Naive B cell (primary cell): ENCODE data around the gene GMDS. TPM values are rescaled to one million over a fixed set of nuclear protein-coding genes. Genes with fewer than 3 reads are reported as not detected.
A peak's percentile ranks its signal among the peaks of the same experiment; 100 is the strongest.

Source experiments
- ATAC-seq, 2 donors: fragments of 150-1000 bp; cut with Tn5 transposase; 2 replicates each; pipeline ENCODE4 v1.10.0; 2021; ENCODE audit warnings: low read depth in 2 of 2, mild to moderate bottlenecking in 2 of 2, moderate library complexity in 2 of 2
- DNase-seq: peaks from one replicate; pipeline ENCODE4 v3.0.0; 2022
- H3K27ac Mint-ChIP-seq, 6 donors: one replicate each; pipeline ENCODE4 v1.8.0; 2020 to 2022; ENCODE audit warnings: mild to moderate bottlenecking in 6 of 6, mixed read lengths in 6 of 6, moderate library complexity in 5 of 6, inconsistent platforms in 2 of 6
- H3K27me3 Mint-ChIP-seq, 3 donors: one replicate each; pipeline ENCODE4 v1.8.0; 2021 to 2022; ENCODE audit warnings: mixed read lengths in 3 of 3, mild to moderate bottlenecking in 1 of 3
- H3K36me3 Mint-ChIP-seq, 2 donors: one replicate each; pipeline ENCODE4 v1.8.0; 2020 to 2022; ENCODE audit warnings: mixed read lengths in 2 of 2, inconsistent platforms in 1 of 2, mild to moderate bottlenecking in 1 of 2
- H3K4me1 Mint-ChIP-seq, 3 donors: one replicate each; pipeline ENCODE4 v1.8.0; 2020 to 2022; ENCODE audit warnings: mixed read lengths in 3 of 3, inconsistent platforms in 1 of 3, mild to moderate bottlenecking in 1 of 3, moderate library complexity in 1 of 3
- H3K4me3 Mint-ChIP-seq, 8 donors: one replicate each; pipeline ENCODE4 v1.8.0; 2020 to 2022; ENCODE audit warnings: mild to moderate bottlenecking in 8 of 8, mixed read lengths in 8 of 8, moderate library complexity in 8 of 8, inconsistent platforms in 2 of 8
- H3K9me3 Mint-ChIP-seq, 7 donors: one replicate each; pipeline ENCODE4 v1.8.0; 2020 to 2022; ENCODE audit warnings: mixed read lengths in 7 of 7, mild to moderate bottlenecking in 5 of 7, inconsistent platforms in 2 of 7, moderate library complexity in 1 of 7
- polyA plus RNA-seq, 6 donors: library from polyadenylated mRNA; unstranded; fragments of 300-500 nt; fragmentation: Illumina TruSeq; gene quantifications; one replicate each; pipeline ENCODE4 v1.2.3, GENCODE V29; 2021; ENCODE audit warnings: low read depth in 6 of 6

GMDS gene
- polyA plus RNA-seq, 6 donors from 2014 or later, result 12.7 to 23.3 (median 14.7) TPM

- H3K27me3 Mint-ChIP-seq, result peaks cover 54 to 77% (median 67%) of the 10 kb centered on the region in 3 donors
These were observed 650.8 kb downstream of the GMDS start for GRCh38 chr6:1594445-1595200.

GRCh38 chr6:1593958-1594314 is 651.5 kb downstream of the GMDS start:
- Mint-ChIP-seq H3K27ac (no peak overlapping the region), H3K9me3 (no peaks in the 10 kb centered on the region), H3K36me3 (no peaks in the 10 kb centered on the region), H3K27me3 (peaks cover 50 to 77% (median 67%) of the 10 kb centered on the region in 3 donors), H3K4me3 (no peak overlapping the region), H3K4me1 (peaks cover 3 to 5% (median 5%) of the 10 kb centered on the region in 3 donors)
- ATAC-seq (no peak), DNase-seq (no peak)

More at GRCh38 chr6:1594445-1595200, 650.8 kb downstream of the GMDS start:
- DNase-seq (no peak), ATAC-seq (no peak)
- no peaks in the 10 kb centered on the region for H3K9me3 Mint-ChIP-seq
- no peak overlapping the region for H3K27ac Mint-ChIP-seq
- no peak overlapping the region for H3K4me3 Mint-ChIP-seq
- H3K4me1 Mint-ChIP-seq, result peaks cover 3 to 5% (median 5%) of the 10 kb centered on the region in 3 donors
- no peaks in the 10 kb centered on the region for H3K36me3 Mint-ChIP-seq

- ATAC-seq, result no peak
- Mint-ChIP-seq H3K4me1 (peaks cover 3 to 5% (median 5%) of the 10 kb centered on the region in 3 donors), H3K27ac (no peak overlapping the region)
These were observed 652.0 kb downstream of the GMDS start for GRCh38 chr6:1593286-1593957.

GRCh38 chr6:1592852-1593251 is 652.6 kb downstream of the GMDS start:
- Mint-ChIP-seq H3K27me3 (peaks cover 41 to 69% (median 59%) of the 10 kb centered on the region in 3 donors), H3K4me3 (no peak overlapping the region), H3K4me1 (peaks cover 3 to 5% (median 5%) of the 10 kb centered on the region in 3 donors), H3K36me3 (no peaks in the 10 kb centered on the region), H3K9me3 (no peaks in the 10 kb centered on the region), H3K27ac (no peak overlapping the region)
- DNase-seq (no peak), ATAC-seq (no peak)

More at GRCh38 chr6:1593286-1593957, 652.0 kb downstream of the GMDS start:
- H3K4me3 Mint-ChIP-seq, result no peak overlapping the region
- H3K36me3 Mint-ChIP-seq, result no peaks in the 10 kb centered on the region
- no peak for DNase-seq
- peaks cover 46 to 75% (median 65%) of the 10 kb centered on the region in 3 donors for H3K27me3 Mint-ChIP-seq
- H3K9me3 Mint-ChIP-seq, result no peaks in the 10 kb centered on the region

- H3K27ac Mint-ChIP-seq, result peak overlapping the region in 1 of 6 donors; percentile 18
- no peak for DNase-seq
- no peak overlapping the region for H3K4me3 Mint-ChIP-seq
- ATAC-seq, result no peak
- H3K9me3 Mint-ChIP-seq, result no peaks in the 10 kb centered on the region
- no peaks in the 10 kb centered on the region for H3K36me3 Mint-ChIP-seq
- H3K4me1 Mint-ChIP-seq, result peaks cover 3 to 5% (median 5%) of the 10 kb centered on the region in 3 donors
- peaks cover 39 to 66% (median 55%) of the 10 kb centered on the region in 3 donors for H3K27me3 Mint-ChIP-seq
These were observed 653.5 kb downstream of the GMDS start for GRCh38 chr6:1591926-1592325.

- ATAC-seq (no peak), DNase-seq (no peak)
- H3K4me3 Mint-ChIP-seq, result no peak overlapping the region
- peaks cover 34 to 63% (median 51%) of the 10 kb centered on the region in 3 donors for H3K27me3 Mint-ChIP-seq
- H3K9me3 Mint-ChIP-seq, result no peaks in the 10 kb centered on the region
- H3K27ac Mint-ChIP-seq, result no peak overlapping the region
- H3K36me3 Mint-ChIP-seq, result no peaks in the 10 kb centered on the region
- H3K4me1 Mint-ChIP-seq, result peaks cover 2 to 4% (median 4%) of the 10 kb centered on the region in 3 donors
These were observed 654.2 kb downstream of the GMDS start for GRCh38 chr6:1591243-1591642.

GRCh38 chr6:1590580-1590979 is 654.8 kb downstream of the GMDS start:
- Mint-ChIP-seq H3K27ac (no peak overlapping the region), H3K9me3 (no peaks in the 10 kb centered on the region), H3K36me3 (no peaks in the 10 kb centered on the region), H3K4me1 (no peaks in the 10 kb centered on the region), H3K4me3 (no peak overlapping the region), H3K27me3 (peaks cover 36 to 58% (median 48%) of the 10 kb centered on the region in 3 donors)
- DNase-seq (no peak), ATAC-seq (no peak)

GRCh38 chr6:1589208-1589607 is 656.2 kb downstream of the GMDS start:
- H3K27me3 Mint-ChIP-seq, result peaks cover 37 to 55% (median 51%) of the 10 kb centered on the region in 3 donors
- ATAC-seq (no peak), DNase-seq (no peak)
- H3K36me3 Mint-ChIP-seq, result no peaks in the 10 kb centered on the region
- no peaks in the 10 kb centered on the region for H3K4me1 Mint-ChIP-seq
- H3K27ac Mint-ChIP-seq, result no peak overlapping the region
- no peaks in the 10 kb centered on the region for H3K9me3 Mint-ChIP-seq
- no peak overlapping the region for H3K4me3 Mint-ChIP-seq

- Mint-ChIP-seq H3K4me3 (no peak overlapping the region), H3K4me1 (no peaks in the 10 kb centered on the region), H3K36me3 (no peaks in the 10 kb centered on the region), H3K27me3 (peaks cover 46 to 57% (median 55%) of the 10 kb centered on the region in 3 donors), H3K9me3 (no peaks in the 10 kb centered on the region), H3K27ac (no peak overlapping the region)
- ATAC-seq (no peak), DNase-seq (no peak)
These were observed 657.4 kb downstream of the GMDS start for GRCh38 chr6:1587977-1588376.

GRCh38 chr6:1587546-1587945 is 657.9 kb downstream of the GMDS start:
- DNase-seq, result no peak
- Mint-ChIP-seq H3K4me3 (no peak overlapping the region), H3K27ac (no peak overlapping the region), H3K4me1 (no peaks in the 10 kb centered on the region), H3K36me3 (no peaks in the 10 kb centered on the region), H3K9me3 (no peaks in the 10 kb centered on the region), H3K27me3 (peaks cover 44 to 53% (median 51%) of the 10 kb centered on the region in 3 donors)
- no peak for ATAC-seq

- no peak overlapping the region for H3K27ac Mint-ChIP-seq
- ATAC-seq (no peak), DNase-seq (no peak)
- peaks cover 39 to 53% (median 45%) of the 10 kb centered on the region in 3 donors for H3K27me3 Mint-ChIP-seq
- H3K4me1 Mint-ChIP-seq, result no peaks in the 10 kb centered on the region
- H3K4me3 Mint-ChIP-seq, result no peak overlapping the region
- no peaks in the 10 kb centered on the region for H3K9me3 Mint-ChIP-seq
- no peaks in the 10 kb centered on the region for H3K36me3 Mint-ChIP-seq
These were observed 658.4 kb downstream of the GMDS start for GRCh38 chr6:1586861-1587450.

GRCh38 chr6:1586256-1586655 is 659.1 kb downstream of the GMDS start:
- Mint-ChIP-seq H3K4me3 (no peak overlapping the region), H3K27ac (peak overlapping the region in 1 of 6 donors; percentile 22), H3K36me3 (no peaks in the 10 kb centered on the region), H3K27me3 (peaks cover 35 to 55% (median 49%) of the 10 kb centered on the region in 3 donors), H3K9me3 (peaks cover 0 to 3% (median 0%) of the 10 kb centered on the region in 7 donors), H3K4me1 (no peaks in the 10 kb centered on the region)
- ATAC-seq, result no peak
- DNase-seq, result no peak

- no peak for ATAC-seq
- peaks cover 0 to 3% (median 0%) of the 10 kb centered on the region in 7 donors for H3K9me3 Mint-ChIP-seq
- no peaks in the 10 kb centered on the region for H3K36me3 Mint-ChIP-seq
These were observed 659.7 kb downstream of the GMDS start for GRCh38 chr6:1585669-1586049.

More at GRCh38 chr6:1585669-1586049, 659.7 kb downstream of the GMDS start:
- H3K27me3 Mint-ChIP-seq, result peaks cover 35 to 57% (median 55%) of the 10 kb centered on the region in 3 donors
- no peak overlapping the region for H3K4me3 Mint-ChIP-seq
- H3K27ac Mint-ChIP-seq, result no peak overlapping the region
- DNase-seq, result no peak
- H3K4me1 Mint-ChIP-seq, result no peaks in the 10 kb centered on the region
